K562 (cell line): ENCODE measurements around the gene TMEM141. TPM values are rescaled to one million over a fixed set of nuclear protein-coding genes. Genes with fewer than 3 reads are reported as not detected.
A peak's percentile ranks its signal among the peaks of the same experiment; 100 is the strongest.

Source experiments
- ATAC-seq: fragments of 200-7000 bp; cut with Tn5 transposase; 3 replicates; pipeline ENCODE4 v1.9.1; 2020; ENCODE audit warnings: moderate library complexity
- BruUV-seq: library from RNA; stranded (reverse); fragments of 400-500 nt; replicated peaks from 2 replicates; lab custom pipeline; 2021; lab: Mats Ljungman, UMichigan
- CTCF ChIA-PET: fragments of 300-600 bp; formaldehyde crosslinking; extraction: SDS; loops from one replicate; lab custom pipeline; 2021; ENCODE audit warnings: low intra/inter-chr PET ratio; lab: Yijun Ruan, JAX
- POLR2A ChIA-PET: fragments of 300-600, 350-650 bp; sonication (Branson Sonifier 250); formaldehyde crosslinking; extraction: SDS; loops from one replicate; lab custom pipeline; 2021; ENCODE audit warnings: antibody characterized with exemption, inconsistent platforms; lab: Yijun Ruan, JAX
- DNase-seq, 4 experiments: peaks; one replicate each; pipeline versions ENCODE4 v3.0.0 to v3.0.0-alpha.2; 2011 to 2018; ENCODE audit warnings: low spot score in 3 of 4, mixed read lengths in 3 of 4; ENCODE audit errors: extremely low read depth in 1 of 4
- FAIRE-seq: peaks from 2 replicates; lab custom pipeline; 2011; peaks lifted over from hg19 to GRCh38; lab: Jason Lieb, UNC
- H2AFZ ChIP-seq: 2 replicates; pipeline ENCODE4 v1.6.0; 2011; ENCODE audit warnings: low read depth, low read length, control low read depth, inconsistent platforms
- H3K27ac ChIP-seq: fragments of 200-600 bp; 3 replicates; pipeline ENCODE4 v1.8.0; 2011; ENCODE audit warnings: low read depth, mild to moderate bottlenecking, control low read depth, inconsistent platforms, low read length, moderate library complexity, mixed read lengths; ENCODE audit errors: extremely low read depth
- H3K27me3 ChIP-seq, 2 experiments: fragments of 300-600 bp in 1 of 2; 2 replicates in 1 of 2; 3 replicates in 1 of 2; pipeline versions ENCODE4 v1.6.0 to v1.8.0; 2011; ENCODE audit warnings: inconsistent platforms in 2 of 2, low read length in 2 of 2, mild to moderate bottlenecking in 1 of 2, mixed read lengths in 1 of 2, moderate library complexity in 1 of 2; ENCODE audit not compliant: control insufficient read depth in 2 of 2, insufficient read depth in 2 of 2
- H3K36me3 ChIP-seq: fragments of 300-600 bp; 3 replicates; pipeline ENCODE4 v1.8.0; 2011; ENCODE audit warnings: mild to moderate bottlenecking, low read length, inconsistent platforms; ENCODE audit not compliant: control insufficient read depth, insufficient read depth
- H3K4me1 ChIP-seq, 2 experiments: fragments of 200-600 bp in 1 of 2; replicated peaks in 1 of 2; 2 replicates in 1 of 2; 3 replicates in 1 of 2; pipeline versions ENCODE4 v1.5.1 to v1.8.0; 2011; ENCODE audit warnings: inconsistent platforms in 2 of 2, low read length in 2 of 2, mild to moderate bottlenecking in 1 of 2, mixed read lengths in 1 of 2, moderate library complexity in 1 of 2; ENCODE audit not compliant: control insufficient read depth in 2 of 2, insufficient read depth in 2 of 2
- H3K4me2 ChIP-seq: 2 replicates; pipeline ENCODE4 v1.6.1; 2011; ENCODE audit warnings: low read length, control low read depth, inconsistent platforms, mixed read lengths; ENCODE audit not compliant: insufficient read depth
- H3K4me3 ChIP-seq: fragments of 200-600 bp; sonication (generic), shearing (Covaris generic); 2 replicates; pipeline ENCODE4 v1.5.1; 2016; ENCODE audit warnings: control low read depth, inconsistent platforms
- H3K79me2 ChIP-seq: fragments of 200-600 bp; 3 replicates; pipeline ENCODE4 v1.8.0; 2011; ENCODE audit warnings: low read length, inconsistent platforms; ENCODE audit not compliant: control insufficient read depth, insufficient read depth
- H3K9ac ChIP-seq, 2 experiments: 2 replicates each; pipeline versions ENCODE4 v1.6.0 to v1.6.1; 2011; ENCODE audit warnings: low read depth in 2 of 2, low read length in 2 of 2, control low read depth in 1 of 2, inconsistent platforms in 1 of 2, mild to moderate bottlenecking in 1 of 2, mixed read lengths in 1 of 2; ENCODE audit not compliant: insufficient read depth in 1 of 2
- H3K9me1 ChIP-seq: one replicate; pipeline ENCODE4 v1.6.0; 2011; ENCODE audit warnings: inconsistent platforms, mild to moderate bottlenecking, low read length, moderate library complexity; ENCODE audit not compliant: control insufficient read depth, insufficient read depth
- H3K9me3 ChIP-seq: replicated peaks from 2 replicates; pipeline ENCODE4 v1.5.1; 2011; ENCODE audit warnings: low read depth, low read length, inconsistent platforms; ENCODE audit not compliant: control insufficient read depth, insufficient read depth
- H4K20me1 ChIP-seq: replicated peaks from 2 replicates; pipeline ENCODE4 v1.6.1; 2011; ENCODE audit warnings: low read length, inconsistent platforms, mixed read lengths; ENCODE audit not compliant: control insufficient read depth, insufficient read depth
- HDAC1 ChIP-seq, 2 experiments: fragments of 450-650 bp; IDR thresholded peaks; 2 replicates each; pipeline ENCODE4 v1.6.1; 2016 to 2017; ENCODE audit warnings: inconsistent platforms in 1 of 2, mild to moderate bottlenecking in 1 of 2, moderate library complexity in 1 of 2
- MED1 ChIP-seq: sonication (generic); formaldehyde crosslinking; IDR thresholded peaks from 2 replicates; pipeline ENCODE4 v1.8.1; 2023; ENCODE audit warnings: missing genetic modification reagents, borderline replicate concordance
- USF1 ChIP-seq: sonication (generic); formaldehyde crosslinking; IDR thresholded peaks from 2 replicates; pipeline ENCODE4 v1.9.0; 2022; ENCODE audit warnings: mild to moderate bottlenecking, missing genetic modification reagents
- WGBS: fragments of 100-300 bp; shearing (Covaris generic); methylation state at CpG from one replicate; pipeline ENCODE4 v1.1.6; 2016; ENCODE audit warnings: low coverage, mixed read lengths; ENCODE audit not compliant: insufficient coverage; ENCODE audit errors: missing lambda C conversion rate; 5-methylcytosine and 5-hydroxymethylcytosine counted together
- in situ Hi-C: fragments of 300-500 bp; cut with MboI; formaldehyde crosslinking; loops from 4 replicates; pipeline ENCODE4 v1.15.0; 2018; ENCODE audit warnings: inconsistent platforms, mixed read lengths
- intact Hi-C: fragments of 100-400 bp; cut with micrococcal nuclease; formaldehyde crosslinking; loops from 2 replicates; pipeline ENCODE4 v1.14.2; 2022
- polyA plus RNA-seq, 8 experiments: library from polyadenylated mRNA; depleted of rRNA in 4 of 8; stranded (reverse) in 5 of 8; unstranded in 3 of 8; fragments of >200 nt; fragmentation: Nextera tagmentation in 2 of 8; fragmentation: Illumina TruSeq in 1 of 8; extraction: Ambion mirVana in 2 of 8; extraction: Trizol in 1 of 8; gene quantifications; 2 replicates each; pipeline versions ENCODE4 v1.2.1 to v1.2.3, GENCODE V29; 2011 to 2014; ENCODE audit warnings: inconsistent platforms in 1 of 8, missing spikeins in 1 of 8
- total RNA-seq, 7 experiments: library from RNA; depleted of rRNA in 6 of 7; stranded (reverse); fragments of >200 nt in 6 of 7; fragmentation: Illumina TruSeq in 2 of 7; extraction: Trizol in 2 of 7; gene quantifications; 2 replicates each; pipeline versions ENCODE4 v1.2.1 to v1.2.3, GENCODE V29; 2011 to 2021; ENCODE audit warnings: low replicate concordance in 1 of 7

TMEM141 gene
- total and polyA plus RNA-seq, 9 of the 15 experiments (the other 6 are each of a cell fraction or from before 2014, with no cell fraction given), result 21.5 to 123 (median 74.8) TPM

- in situ Hi-C loops, result no loop called here
Observed at GRCh38 chr9:136763649-136764035, 27.5 kb upstream of the TMEM141 start.

More at GRCh38 chr9:136763649-136764035, 27.5 kb upstream of the TMEM141 start:
- no TSS peak for BruUV-seq
- FAIRE-seq (no peak), DNase-seq (no peak), ATAC-seq (no peak)
- H3K27ac ChIP-seq, result no peak overlapping the region
- H4K20me1 ChIP-seq, result no peaks in the 10 kb centered on the region
- WGBS, result 83% methylated on average over 7 of the region's 14 CpGs
- H3K9me1 ChIP-seq, result no peaks in the 10 kb centered on the region
- no peaks in the 10 kb centered on the region for H3K79me2 ChIP-seq
- peaks cover 0 to 5% of the 10 kb centered on the region in 2 experiments; a peak in 1 of 5 replicates for H3K27me3 ChIP-seq
- H3K4me2 ChIP-seq, result peak overlapping the region; percentile 58; the same call in 1 of the 2 replicates
- TF ChIP-seq HDAC1 (IDR thresholded peaks at IDR 0.05) (no peak), MED1 (CRISPR knock-in tag) (0 out of 2 replicates have a peak, but pooled peaks have one; percentile 16), USF1 (CRISPR knock-in tag) (peak; percentile 22; the same call in 1 of the 2 replicates)
- no peaks in the 10 kb centered on the region for H3K36me3 ChIP-seq
- H3K4me1 ChIP-seq, result peaks cover 16 to 71% of the 10 kb centered on the region in 2 experiments; a peak in 4 of 5 replicates
- POLR2A ChIA-PET, result interaction anchor here (0.5 to 1.5 kb wide), 2 partner anchors 37 to 69 kb away, joined by 3 to 4 read pairs; no protein-coding TSS in a partner anchor
- intact Hi-C loops, result no loop called here
- H2AFZ ChIP-seq, result 0 out of 2 replicates have a peak overlapping the region, but pooled peaks have one; percentile 80
- H3K9ac ChIP-seq, result peak overlapping the region in 1 of 2 experiments; percentile 83; a peak in 2 of 4 replicates
- CTCF ChIA-PET, result interaction anchor here (0.7 kb wide), 1 partner anchor 21 kb away, joined by 3 read pairs; no protein-coding TSS in a partner anchor
- H3K4me3 ChIP-seq, result no peak overlapping the region
- no peaks in the 10 kb centered on the region for H3K9me3 ChIP-seq
